Epithelial cell of proximal tubule (primary cell): ENCODE data around the gene TTL. TPM values are rescaled to one million over a fixed set of nuclear protein-coding genes. Genes with fewer than 3 reads are reported as not detected.
A peak's percentile ranks its signal among the peaks of the same experiment; 100 is the strongest.
"Not testable (repeated sequence)": the region's sequence is repeated elsewhere in the genome, so short reads cannot be mapped to it uniquely, and the experiment has no call there.

Source experiments
- DNase-seq: peaks from one replicate; pipeline ENCODE4 v3.0.0-alpha.2; 2011; ENCODE audit warnings: low read depth
- H3K4me3 ChIP-seq: 2 replicates; pipeline ENCODE4 v1.5.1; 2011; ENCODE audit warnings: low read depth, mild to moderate bottlenecking, low read length
- CTCF ChIP-seq: conservative IDR thresholded peaks from 2 replicates; pipeline ENCODE4 v1.5.1; 2012; ENCODE audit warnings: low read depth, mild to moderate bottlenecking, low read length
- total RNA-seq: library from RNA; depleted of rRNA; stranded (reverse); fragments of >200 nt; gene quantifications from 2 replicates; pipeline ENCODE4 v1.2.3, GENCODE V29; 2015

The TTL gene
- total RNA-seq, 1 donor from 2014 or later: 42.3 TPM

GRCh38 chr2:112493048-112493447, 11.1 kb downstream of the TTL start:
- TF ChIP-seq CTCF: no peak
- no peak overlapping the region for H3K4me3 ChIP-seq
- no peak for DNase-seq

DNA sequence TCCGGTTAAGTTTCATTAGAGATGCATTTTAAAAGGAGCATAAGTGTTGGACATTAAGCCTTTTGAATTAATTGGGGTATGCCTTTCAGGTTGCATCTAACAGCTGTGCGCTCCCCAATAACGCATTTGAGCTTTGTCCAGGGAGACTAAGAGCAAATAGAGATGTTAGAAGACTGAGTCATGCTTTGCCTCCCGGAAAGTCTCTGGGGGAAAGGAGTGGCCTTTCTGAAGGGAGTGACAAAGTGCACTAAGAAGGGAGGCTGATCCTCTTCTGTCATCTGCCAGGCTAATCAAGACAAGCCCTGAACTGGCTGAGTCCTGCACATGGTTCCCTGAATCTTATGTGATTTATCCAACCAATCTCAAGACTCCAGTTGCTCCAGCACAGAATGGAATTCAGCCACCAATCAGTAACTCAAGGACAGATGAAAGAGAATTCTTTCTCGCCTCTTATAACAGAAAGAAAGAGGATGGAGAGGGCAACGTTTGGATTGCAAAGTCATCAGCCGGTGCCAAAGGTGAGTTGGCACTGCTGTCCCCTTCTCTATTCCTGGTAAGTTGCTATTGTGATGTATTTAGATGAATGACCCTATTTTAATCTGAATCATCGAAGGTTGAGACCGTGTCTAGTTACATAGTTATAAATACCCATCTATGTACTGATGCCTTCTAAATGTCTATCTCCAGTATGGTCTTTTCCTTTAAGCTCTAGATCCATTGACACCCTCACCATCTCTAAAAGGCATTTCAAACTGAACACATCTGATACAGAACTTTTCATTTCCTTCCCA, 12.1 kb downstream of the TTL start:
- no peak overlapping the region for H3K4me3 ChIP-seq
- TF ChIP-seq CTCF: no peak
- DNase-seq: no peak

GRCh38 chr2:112494828-112495227, 12.9 kb downstream of the TTL start:
- no peak for DNase-seq
- no peak for TF ChIP-seq CTCF
- no peak overlapping the region for H3K4me3 ChIP-seq

GRCh38 chr2:112495878-112496277, 13.9 kb downstream of the TTL start:
- not testable (repeated sequence) for DNase-seq, H3K4me3 ChIP-seq

- not testable (repeated sequence) for H3K4me3 ChIP-seq, DNase-seq
- peak; percentile 34 for TF ChIP-seq CTCF
Observed at GRCh38 chr2:112500850-112501484, 19.0 kb downstream of the TTL start.

DNA sequence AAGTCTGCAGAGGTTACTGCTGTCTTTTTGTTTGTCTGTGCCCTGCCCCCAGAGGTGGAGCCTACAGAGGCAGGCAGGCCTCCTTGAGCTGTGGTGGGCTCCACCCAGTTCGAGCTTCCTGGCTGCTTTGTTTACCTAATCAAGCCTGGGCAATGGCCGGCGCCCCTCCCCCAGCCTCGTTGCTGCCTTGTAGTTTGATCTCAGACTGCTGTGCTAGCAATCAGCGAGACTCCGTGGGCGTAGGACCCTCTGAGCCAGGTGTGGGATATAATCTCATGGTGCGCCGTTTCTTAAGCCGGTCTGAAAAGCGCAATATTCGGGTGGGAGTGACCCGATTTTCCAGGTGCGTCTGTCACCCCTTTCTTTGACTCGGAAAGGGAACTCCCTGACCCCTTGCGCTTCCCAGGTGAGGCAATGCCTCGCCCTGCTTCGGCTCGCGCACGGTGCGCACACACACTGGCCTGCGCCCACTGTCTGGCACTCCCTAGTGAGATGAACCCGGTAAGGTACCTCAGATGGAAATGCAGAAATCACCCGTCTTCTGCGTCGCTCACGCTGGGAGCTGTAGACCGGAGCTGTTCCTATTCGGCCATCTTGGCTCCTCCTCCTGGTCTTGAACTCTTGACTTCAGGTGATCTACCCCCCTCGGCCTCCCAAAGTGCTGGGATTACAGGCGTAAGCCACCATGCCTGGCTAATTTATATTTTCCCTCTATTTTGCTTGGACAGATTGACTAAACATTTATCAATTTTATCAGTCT, 27.5 kb downstream of the TTL start:
- not testable (repeated sequence) for H3K4me3 ChIP-seq, DNase-seq

DNA sequence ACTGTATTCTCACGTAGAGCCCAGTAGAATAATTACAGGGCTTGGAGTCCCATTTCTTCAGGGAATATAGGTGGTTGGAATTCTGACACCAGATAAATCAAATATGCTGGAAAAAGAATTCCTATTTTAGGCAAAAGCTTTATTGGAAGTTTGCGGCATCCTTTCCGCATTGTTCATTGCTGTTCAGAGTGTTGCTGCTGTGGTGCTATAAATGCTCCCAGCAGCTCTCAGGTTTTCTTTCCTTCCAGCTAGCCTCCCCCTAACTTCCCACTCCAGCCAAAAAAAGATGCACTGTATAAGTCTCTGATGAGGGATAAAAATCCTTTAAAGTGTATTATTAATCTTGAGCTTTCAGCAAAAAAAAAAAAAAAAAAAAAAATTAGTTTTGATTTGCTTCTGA, 34.8 kb downstream of the TTL start:
- no peak for TF ChIP-seq CTCF
- no peak overlapping the region for H3K4me3 ChIP-seq
- DNase-seq: no peak
